Cardiac muscle cell (in vitro differentiated cells and primary cell): ENCODE data around the gene LNX1. TPM values are rescaled to one million over a fixed set of nuclear protein-coding genes. Genes with fewer than 3 reads are reported as not detected.

Experiments used
- DNase-seq, 2 donors: peaks; one replicate each; pipeline versions ENCODE4 v3.0.0 to v3.0.0-alpha.2; 2010 to 2017; ENCODE audit warnings: low read depth in 1 of 2, low spot score in 1 of 2
- H3K27ac ChIP-seq: fragments of 200-600 bp; sonication (generic); 2 replicates; pipeline ENCODE4 v1.5.1; 2016
- H3K27me3 ChIP-seq: fragments of 200-600 bp; sonication (generic); 2 replicates; pipeline ENCODE4 v1.6.0; 2016; ENCODE audit warnings: control low read depth
- H3K36me3 ChIP-seq: fragments of 200-600 bp; sonication (generic); 2 replicates; pipeline ENCODE4 v1.5.1; 2016; ENCODE audit warnings: control low read depth
- H3K4me1 ChIP-seq: fragments of 200-600 bp; sonication (generic); 2 replicates; pipeline ENCODE4 v1.8.1; 2017; ENCODE audit warnings: low read depth, mild to moderate bottlenecking, mixed run types
- H3K4me3 ChIP-seq: fragments of 200-600 bp; sonication (generic); 2 replicates; pipeline ENCODE4 v1.5.1; 2016; ENCODE audit warnings: mild to moderate bottlenecking
- H3K9me3 ChIP-seq: fragments of 200-600 bp; sonication (generic); 2 replicates; pipeline ENCODE4 v1.5.1; 2017; ENCODE audit warnings: low read depth, mild to moderate bottlenecking, control low read depth
- CTCF ChIP-seq: IDR thresholded peaks from 2 replicates; pipeline ENCODE4 v1.5.1; 2012; ENCODE audit warnings: low read depth, mild to moderate bottlenecking, low read length
- polyA plus RNA-seq: library from polyadenylated mRNA; unstranded; fragments of >200 nt; fragmentation: Nextera tagmentation; extraction: Ambion mirVana; gene quantifications from 2 replicates; pipeline ENCODE4 v1.2.1, GENCODE V29; 2016
- total RNA-seq: library from RNA; depleted of rRNA; stranded (reverse); fragments of >200 nt; gene quantifications from 2 replicates; pipeline ENCODE4 v1.2.3, GENCODE V29; 2016

The LNX1 gene
- total and polyA plus RNA-seq, 2 experiments from 2014 or later: 1.1 to 2.0 TPM

- no peak for TF ChIP-seq CTCF
- no peak for DNase-seq
- Histone ChIP-seq H3K4me3 (no peak overlapping the region), H3K4me1 (no peaks in the 10 kb centered on the region), H3K27ac (no peak overlapping the region), H3K9me3 (no peaks in the 10 kb centered on the region), H3K36me3 (no peaks in the 10 kb centered on the region), H3K27me3 (no peaks in the 10 kb centered on the region)
These were observed 52.5 kb downstream of the LNX1 start for GRCh38 chr4:53538756-53539155.

GRCh38 chr4:53537606-53538005, 53.7 kb downstream of the LNX1 start:
- Histone ChIP-seq H3K36me3 (no peaks in the 10 kb centered on the region), H3K4me1 (no peaks in the 10 kb centered on the region)

GRCh38 chr4:53536328-53536727, 55.0 kb downstream of the LNX1 start:
- no peaks in the 10 kb centered on the region for H3K9me3 ChIP-seq
- no peak for DNase-seq
- H3K27ac ChIP-seq: no peak overlapping the region
- H3K36me3 ChIP-seq: no peaks in the 10 kb centered on the region
- H3K4me1 ChIP-seq: no peaks in the 10 kb centered on the region
- TF ChIP-seq CTCF: no peak
- no peak overlapping the region for H3K4me3 ChIP-seq
- H3K27me3 ChIP-seq: no peaks in the 10 kb centered on the region

More at GRCh38 chr4:53537606-53538005, 53.7 kb downstream of the LNX1 start:
- Histone ChIP-seq H3K9me3 (no peaks in the 10 kb centered on the region), H3K4me3 (no peak overlapping the region), H3K27me3 (no peaks in the 10 kb centered on the region), H3K27ac (no peak overlapping the region)
- TF ChIP-seq CTCF: no peak
- DNase-seq: no peak

- Histone ChIP-seq H3K4me3 (no peak overlapping the region), H3K27me3 (no peaks in the 10 kb centered on the region), H3K9me3 (no peaks in the 10 kb centered on the region), H3K36me3 (no peaks in the 10 kb centered on the region), H3K4me1 (no peaks in the 10 kb centered on the region), H3K27ac (no peak overlapping the region)
- DNase-seq: no peak
- no peak for TF ChIP-seq CTCF
These were observed 55.7 kb downstream of the LNX1 start for GRCh38 chr4:53535567-53535966.

GRCh38 chr4:53534684-53535083, 56.6 kb downstream of the LNX1 start:
- no peaks in the 10 kb centered on the region for H3K36me3 ChIP-seq
- no peaks in the 10 kb centered on the region for H3K9me3 ChIP-seq
- H3K27me3 ChIP-seq: no peaks in the 10 kb centered on the region
- H3K27ac ChIP-seq: no peak overlapping the region
- H3K4me1 ChIP-seq: no peaks in the 10 kb centered on the region
- no peak for DNase-seq
- TF ChIP-seq CTCF: no peak
- H3K4me3 ChIP-seq: no peak overlapping the region

- Histone ChIP-seq H3K27ac (no peak overlapping the region), H3K4me1 (peaks cover 3% of the 10 kb centered on the region), H3K9me3 (no peaks in the 10 kb centered on the region), H3K36me3 (no peaks in the 10 kb centered on the region), H3K27me3 (no peaks in the 10 kb centered on the region), H3K4me3 (no peak overlapping the region)
- DNase-seq: peak in 1 of 2 donors; percentile 42
- no peak for TF ChIP-seq CTCF
These were observed 58.8 kb downstream of the LNX1 start for GRCh38 chr4:53532521-53532920.
